MG63 (cell line): ENCODE measurements around the gene KCNJ14. TPM values are rescaled to one million over a fixed set of nuclear protein-coding genes. Genes with fewer than 3 reads are reported as not detected.

Experiments
- total RNA-seq: library from RNA; depleted of rRNA; stranded (reverse); fragments of >200 nt; shearing (Covaris generic); gene quantifications from 2 replicates; pipeline ENCODE4 v1.2.3, GENCODE V29; 2014; ENCODE audit warnings: low replicate concordance; rRNA removed

Gene KCNJ14
- total RNA-seq, 1 experiment from 2014 or later = 0.43 TPM

Other genes with a start within 250 kb of the KCNJ14 start
- 8.3 and 17.5 TPM in 2 replicates for gene CARD8, start 199.7 kb upstream of the KCNJ14 start, total RNA-seq
- not detected in 2 replicates for gene ZNF114, start 185.5 kb upstream of the KCNJ14 start, total RNA-seq
- 149 and 258 TPM in 2 replicates for gene EMP3, start 130.0 kb upstream of the KCNJ14 start, total RNA-seq
- 3.4 and 5.1 TPM in 2 replicates for gene TMEM143, start 91.6 kb upstream of the KCNJ14 start, total RNA-seq
- gene SYNGR4, start 91.2 kb upstream of the KCNJ14 start, total RNA-seq = not detected in 2 replicates
- 51.3 and 103 TPM in 2 replicates for gene KDELR1, start 64.0 kb upstream of the KCNJ14 start, total RNA-seq
- gene GRIN2D, start 61.9 kb upstream of the KCNJ14 start, total RNA-seq = 0.03 TPM in 1 of 2 replicates, not detected in the other
- 86.6 and 138 TPM in 2 replicates for gene GRWD1, start 9.6 kb upstream of the KCNJ14 start, total RNA-seq
- gene CYTH2, start 13.8 kb downstream of the KCNJ14 start, total RNA-seq = 84.7 and 163 TPM in 2 replicates
- gene LMTK3, start 56.3 kb downstream of the KCNJ14 start, total RNA-seq = not detected in 2 replicates
- gene SULT2B1, start 96.6 kb downstream of the KCNJ14 start, total RNA-seq = 0.49 TPM in 1 of 2 replicates, not detected in the other
- gene SPACA4, start 151.2 kb downstream of the KCNJ14 start, total RNA-seq = not detected in 2 replicates
- gene FAM83E, start 159.5 kb downstream of the KCNJ14 start, total RNA-seq = not detected in 2 replicates
- gene RPL18, start 163.6 kb downstream of the KCNJ14 start, total RNA-seq = 3,057 and 3,727 TPM in 2 replicates
- gene SPHK2, start 163.9 kb downstream of the KCNJ14 start, total RNA-seq = 6.7 and 8.6 TPM in 2 replicates
- 9.3 and 14.5 TPM in 2 replicates for gene DBP, start 181.8 kb downstream of the KCNJ14 start, total RNA-seq
- 1.3 TPM in 1 of 2 replicates, not detected in the other for gene CA11, start 190.6 kb downstream of the KCNJ14 start, total RNA-seq
- gene NTN5, start 217.4 kb downstream of the KCNJ14 start, total RNA-seq = not detected in 2 replicates
- not detected in 2 replicates for gene FUT2, start 240.4 kb downstream of the KCNJ14 start, total RNA-seq